ENCODE data around the gene SH3RF2.

DNA sequence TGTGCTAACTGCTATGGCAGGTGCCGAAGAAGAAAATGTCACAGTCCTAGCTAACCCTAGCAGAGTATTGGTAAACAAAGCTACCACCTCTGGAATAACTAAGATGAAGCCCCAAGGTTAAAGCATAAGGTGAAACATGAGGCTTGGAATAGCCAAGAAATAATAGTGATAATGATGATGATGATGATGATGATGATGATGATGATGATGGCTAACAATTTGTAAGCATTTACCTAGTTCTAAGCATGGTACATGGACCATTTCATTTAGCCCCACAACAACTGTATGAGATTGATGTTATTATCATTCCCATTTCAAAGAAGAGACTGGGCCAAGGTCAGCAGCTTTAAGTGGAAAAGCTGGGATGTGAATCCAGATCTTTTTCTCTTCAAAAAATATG, 35.3 kb downstream of the SH3RF2 start:
- TF ChIP-seq, protein P1, sequence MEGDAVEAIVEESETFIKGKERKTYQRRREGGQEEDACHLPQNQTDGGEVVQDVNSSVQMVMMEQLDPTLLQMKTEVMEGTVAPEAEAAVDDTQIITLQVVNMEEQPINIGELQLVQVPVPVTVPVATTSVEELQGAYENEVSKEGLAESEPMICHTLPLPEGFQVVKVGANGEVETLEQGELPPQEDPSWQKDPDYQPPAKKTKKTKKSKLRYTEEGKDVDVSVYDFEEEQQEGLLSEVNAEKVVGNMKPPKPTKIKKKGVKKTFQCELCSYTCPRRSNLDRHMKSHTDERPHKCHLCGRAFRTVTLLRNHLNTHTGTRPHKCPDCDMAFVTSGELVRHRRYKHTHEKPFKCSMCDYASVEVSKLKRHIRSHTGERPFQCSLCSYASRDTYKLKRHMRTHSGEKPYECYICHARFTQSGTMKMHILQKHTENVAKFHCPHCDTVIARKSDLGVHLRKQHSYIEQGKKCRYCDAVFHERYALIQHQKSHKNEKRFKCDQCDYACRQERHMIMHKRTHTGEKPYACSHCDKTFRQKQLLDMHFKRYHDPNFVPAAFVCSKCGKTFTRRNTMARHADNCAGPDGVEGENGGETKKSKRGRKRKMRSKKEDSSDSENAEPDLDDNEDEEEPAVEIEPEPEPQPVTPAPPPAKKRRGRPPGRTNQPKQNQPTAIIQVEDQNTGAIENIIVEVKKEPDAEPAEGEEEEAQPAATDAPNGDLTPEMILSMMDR (IDR thresholded peaks at IDR 0.05; ENCODE audit: low read depth, low read length, missing input control): no peak
- no peak for TF ChIP-seq RAD21 (IDR thresholded peaks at IDR 0.05)
- no peak for TF ChIP-seq EGR1 (IDR thresholded peaks at IDR 0.05; ENCODE audit: low read depth in 2 of 2)
- TF ChIP-seq GABPA (IDR thresholded peaks at IDR 0.05 in 1 of 2, conservative IDR thresholded peaks at IDR 0.05 in 1 of 2): no peak
- no peak for TF ChIP-seq YY1 (IDR thresholded peaks at IDR 0.05)
- TF ChIP-seq, protein P2, sequence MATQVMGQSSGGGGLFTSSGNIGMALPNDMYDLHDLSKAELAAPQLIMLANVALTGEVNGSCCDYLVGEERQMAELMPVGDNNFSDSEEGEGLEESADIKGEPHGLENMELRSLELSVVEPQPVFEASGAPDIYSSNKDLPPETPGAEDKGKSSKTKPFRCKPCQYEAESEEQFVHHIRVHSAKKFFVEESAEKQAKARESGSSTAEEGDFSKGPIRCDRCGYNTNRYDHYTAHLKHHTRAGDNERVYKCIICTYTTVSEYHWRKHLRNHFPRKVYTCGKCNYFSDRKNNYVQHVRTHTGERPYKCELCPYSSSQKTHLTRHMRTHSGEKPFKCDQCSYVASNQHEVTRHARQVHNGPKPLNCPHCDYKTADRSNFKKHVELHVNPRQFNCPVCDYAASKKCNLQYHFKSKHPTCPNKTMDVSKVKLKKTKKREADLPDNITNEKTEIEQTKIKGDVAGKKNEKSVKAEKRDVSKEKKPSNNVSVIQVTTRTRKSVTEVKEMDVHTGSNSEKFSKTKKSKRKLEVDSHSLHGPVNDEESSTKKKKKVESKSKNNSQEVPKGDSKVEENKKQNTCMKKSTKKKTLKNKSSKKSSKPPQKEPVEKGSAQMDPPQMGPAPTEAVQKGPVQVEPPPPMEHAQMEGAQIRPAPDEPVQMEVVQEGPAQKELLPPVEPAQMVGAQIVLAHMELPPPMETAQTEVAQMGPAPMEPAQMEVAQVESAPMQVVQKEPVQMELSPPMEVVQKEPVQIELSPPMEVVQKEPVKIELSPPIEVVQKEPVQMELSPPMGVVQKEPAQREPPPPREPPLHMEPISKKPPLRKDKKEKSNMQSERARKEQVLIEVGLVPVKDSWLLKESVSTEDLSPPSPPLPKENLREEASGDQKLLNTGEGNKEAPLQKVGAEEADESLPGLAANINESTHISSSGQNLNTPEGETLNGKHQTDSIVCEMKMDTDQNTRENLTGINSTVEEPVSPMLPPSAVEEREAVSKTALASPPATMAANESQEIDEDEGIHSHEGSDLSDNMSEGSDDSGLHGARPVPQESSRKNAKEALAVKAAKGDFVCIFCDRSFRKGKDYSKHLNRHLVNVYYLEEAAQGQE (IDR thresholded peaks at IDR 0.05): no peak
- TF ChIP-seq RXRA (IDR thresholded peaks at IDR 0.05): no peak
- TF ChIP-seq, protein P3, sequence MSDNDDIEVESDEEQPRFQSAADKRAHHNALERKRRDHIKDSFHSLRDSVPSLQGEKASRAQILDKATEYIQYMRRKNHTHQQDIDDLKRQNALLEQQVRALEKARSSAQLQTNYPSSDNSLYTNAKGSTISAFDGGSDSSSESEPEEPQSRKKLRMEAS (IDR thresholded peaks at IDR 0.05): no peak

All from liver (tissue), 3 donors.